Brain microvascular endothelial cell (primary cell): Measurements from ENCODE around the gene APP.
A peak's percentile ranks its signal among the peaks of the same experiment; 100 is the strongest.

Experiments used
- DNase-seq: peaks from one replicate; pipeline ENCODE4 v3.0.0-alpha.2; 2020
- H3K27ac ChIP-seq: fragments of 250-450 bp; sonication (Bioruptor Pico); 2 replicates; pipeline ENCODE4 v1.5.1; 2020; ENCODE audit warnings: mild to moderate bottlenecking, moderate library complexity
- H3K27me3 ChIP-seq: fragments of 250-450 bp; sonication (Bioruptor Pico); replicated peaks from 2 replicates; pipeline ENCODE4 v1.5.1; 2020; ENCODE audit warnings: mild to moderate bottlenecking
- H3K36me3 ChIP-seq: fragments of 250-450 bp; sonication (Bioruptor Pico); replicated peaks from 2 replicates; pipeline ENCODE4 v1.5.1; 2020; ENCODE audit warnings: mild to moderate bottlenecking
- H3K4me3 ChIP-seq: 2 replicates; pipeline ENCODE4 v1.5.1; 2011; ENCODE audit warnings: low read depth, mild to moderate bottlenecking, control low read depth, low read length, moderate library complexity
- CTCF ChIP-seq: IDR thresholded peaks from 2 replicates; pipeline ENCODE4 v1.5.1; 2011; ENCODE audit warnings: low read depth, mild to moderate bottlenecking, moderate library complexity, low read length, control low read depth, inconsistent platforms; ENCODE audit errors: missing control alignments
- in situ Hi-C: cut with HindIII; loops from 2 replicates; pipeline ENCODE4 v1.10.0; 2017; ENCODE audit warnings: low sequenced_read_pairs, low pct_ligation_motif_present

APP gene

GRCh38 chr21:26179501-26179900 is 8.9 kb upstream of the APP start:
- Histone ChIP-seq H3K27ac (no peak overlapping the region), H3K4me3 (no peak overlapping the region), H3K27me3 (no peaks in the 10 kb centered on the region), H3K36me3 (no peaks in the 10 kb centered on the region)
- in situ Hi-C loops: no loop called here
- no peak for TF ChIP-seq CTCF
- DNase-seq: no peak

DNA sequence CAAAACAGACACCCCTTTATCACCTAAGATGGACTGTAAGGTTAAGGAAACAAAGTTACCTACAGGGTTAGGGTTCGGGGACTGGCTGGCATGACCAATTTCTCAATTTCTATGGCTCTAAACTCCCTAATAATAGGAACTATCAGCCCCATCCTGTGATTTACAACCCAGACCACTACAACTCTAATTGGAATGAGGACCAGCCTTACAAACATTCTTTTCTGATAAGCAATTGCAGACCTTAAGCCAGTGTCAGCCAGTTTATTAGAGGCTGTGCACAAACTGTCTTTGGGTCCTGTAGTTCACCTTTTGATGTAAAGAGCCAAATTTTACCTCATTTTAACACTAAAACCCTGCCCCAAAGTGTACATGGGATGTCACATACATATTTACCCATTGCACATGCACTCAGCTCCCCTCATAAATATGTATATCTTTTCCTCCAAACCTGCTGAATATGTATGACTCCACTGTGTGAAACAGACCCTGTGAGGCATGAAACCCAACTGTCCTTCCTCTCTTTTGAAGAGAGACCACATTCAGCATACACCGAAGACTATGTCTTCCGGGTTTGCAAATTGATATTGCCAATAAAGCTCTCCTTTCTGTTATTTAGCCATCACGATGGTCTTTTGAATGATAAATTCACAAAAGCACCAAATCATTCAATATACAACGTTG is 7.3 kb upstream of the APP start:
- no peak for DNase-seq
- in situ Hi-C loops: no loop called here
- Histone ChIP-seq H3K27ac (no peak overlapping the region), H3K36me3 (no peaks in the 10 kb centered on the region), H3K27me3 (no peaks in the 10 kb centered on the region), H3K4me3 (no peak overlapping the region)
- no peak for TF ChIP-seq CTCF

GRCh38 chr21:26177187-26177586 is 6.6 kb upstream of the APP start:
- no peaks in the 10 kb centered on the region for H3K27me3 ChIP-seq
- H3K27ac ChIP-seq: no peak overlapping the region
- TF ChIP-seq CTCF: no peak
- in situ Hi-C loops: no loop called here
- no peaks in the 10 kb centered on the region for H3K36me3 ChIP-seq
- no peak overlapping the region for H3K4me3 ChIP-seq
- DNase-seq: no peak

DNA sequence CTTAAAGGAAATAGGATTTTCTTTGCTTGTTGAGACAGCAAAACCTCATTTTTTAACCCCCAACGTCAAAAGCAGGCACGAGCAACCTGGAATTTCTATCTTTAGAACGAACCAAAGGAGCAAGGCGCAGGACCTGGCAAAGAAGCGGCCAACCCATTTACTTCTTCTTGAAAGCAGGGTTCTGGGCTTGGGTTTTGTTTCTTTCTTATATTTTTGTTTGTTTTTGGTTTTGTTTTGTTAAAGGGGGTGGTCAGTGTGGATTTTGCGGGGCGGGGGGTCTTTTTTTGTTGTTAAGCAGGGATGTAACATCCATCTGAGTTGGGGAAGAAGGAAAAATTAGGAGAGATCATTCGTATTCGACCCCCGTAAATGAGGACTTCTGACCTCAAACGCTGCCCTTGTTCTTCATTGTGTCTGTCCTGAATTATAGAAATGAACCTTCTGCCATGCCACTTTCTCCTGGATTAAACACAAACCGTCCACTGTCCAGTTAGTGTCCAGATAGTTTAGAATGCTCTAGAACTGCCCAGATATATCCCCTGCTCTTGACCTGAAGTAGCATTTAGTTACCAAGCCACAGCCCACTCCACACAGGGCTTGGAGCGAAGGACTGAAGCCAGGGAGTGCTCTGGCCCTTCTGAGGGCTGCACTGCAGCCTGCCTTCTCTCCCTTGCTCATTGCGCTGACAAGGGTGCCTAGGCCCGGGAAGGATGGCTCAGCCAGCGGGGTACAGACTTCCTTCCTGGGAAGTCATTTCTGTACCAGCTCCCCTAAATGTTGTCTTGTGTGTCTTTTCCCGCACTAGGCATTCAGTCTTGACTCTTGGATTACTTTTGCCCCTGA is 909 bp upstream of the APP start:
- no peak for DNase-seq
- peak overlapping the region; percentile 89 for H3K4me3 ChIP-seq
- H3K27ac ChIP-seq: no peak overlapping the region
- in situ Hi-C loops: loop anchor here (25.0 kb wide), 1 partner anchor 284 kb away; no protein-coding TSS in a partner anchor
- H3K27me3 ChIP-seq: no peaks in the 10 kb centered on the region
- H3K36me3 ChIP-seq: no peaks in the 10 kb centered on the region
- no peak for TF ChIP-seq CTCF

GRCh38 chr21:26169611-26170470 is 729 bp downstream of the APP start:
- in situ Hi-C loops: loop anchor here (25.0 kb wide), 1 partner anchor 283 kb away; no protein-coding TSS in a partner anchor
- no peaks in the 10 kb centered on the region for H3K36me3 ChIP-seq
- H3K27ac ChIP-seq: peak overlapping the region; percentile 74
- peak; percentile 45 for DNase-seq
- TF ChIP-seq CTCF: no peak
- peak overlapping the region; percentile 89 for H3K4me3 ChIP-seq
- H3K27me3 ChIP-seq: no peaks in the 10 kb centered on the region
